ENCODE data around the gene SLC29A4.

GRCh38 chr7:5266191-5267028 lies 16.3 kb upstream of the SLC29A4 start:
- no peak for TF ChIP-seq CEBPB (IDR thresholded peaks at IDR 0.05)
- TF ChIP-seq, protein P1, sequence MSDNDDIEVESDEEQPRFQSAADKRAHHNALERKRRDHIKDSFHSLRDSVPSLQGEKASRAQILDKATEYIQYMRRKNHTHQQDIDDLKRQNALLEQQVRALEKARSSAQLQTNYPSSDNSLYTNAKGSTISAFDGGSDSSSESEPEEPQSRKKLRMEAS (IDR thresholded peaks at IDR 0.05) = no peak
- no peak for TF ChIP-seq FOXM1 (IDR thresholded peaks at IDR 0.05; ENCODE audit: borderline replicate concordance, low read depth)
- TF ChIP-seq ZBTB7A (IDR thresholded peaks at IDR 0.05; ENCODE audit: low read depth) = no peak
- no peak for TF ChIP-seq NFIC (IDR thresholded peaks at IDR 0.05)
- no peak for TF ChIP-seq YY1 (IDR thresholded peaks at IDR 0.05; ENCODE audit: low read depth)
- no peak for TF ChIP-seq TCF12 (IDR thresholded peaks at IDR 0.05; ENCODE audit: low read depth)
- TF ChIP-seq EP300 (IDR thresholded peaks at IDR 0.05; ENCODE audit: borderline replicate concordance) = no peak
- TF ChIP-seq USF1 (IDR thresholded peaks at IDR 0.05) = peak; percentile 43; the same call in 1 of the 2 replicates
- no peak for TF ChIP-seq RAD21 (IDR thresholded peaks at IDR 0.05; ENCODE audit: low read depth)
- no peak for TF ChIP-seq CREB1 (IDR thresholded peaks at IDR 0.05; ENCODE audit: low read depth)

Data from Ishikawa (cell line).